GM10266 (cell line): ENCODE data around the gene EIF4G1.

Experiments used
- DNase-seq: peaks from one replicate; pipeline ENCODE4 v3.0.0; 2012; ENCODE audit errors: extremely low spot score
- CTCF ChIP-seq: IDR thresholded peaks from 2 replicates; pipeline ENCODE4 v1.5.1; 2012; ENCODE audit warnings: mild to moderate bottlenecking, low read depth; ENCODE audit not compliant: control insufficient read depth, insufficient read depth; ENCODE audit errors: missing control alignments

EIF4G1 gene

GRCh38 chr3:184283681-184284080, 30.7 kb upstream of the EIF4G1 start:
- no peak for TF ChIP-seq CTCF
- DNase-seq, result no peak

- DNase-seq, result peak; percentile 68
- peak; percentile 54 for TF ChIP-seq CTCF
Measured at GRCh38 chr3:184284696-184285095, 29.7 kb upstream of the EIF4G1 start.

GRCh38 chr3:184289426-184289938, 24.9 kb upstream of the EIF4G1 start:
- peak; percentile 60 for TF ChIP-seq CTCF
- DNase-seq, result peak; percentile 87

DNA sequence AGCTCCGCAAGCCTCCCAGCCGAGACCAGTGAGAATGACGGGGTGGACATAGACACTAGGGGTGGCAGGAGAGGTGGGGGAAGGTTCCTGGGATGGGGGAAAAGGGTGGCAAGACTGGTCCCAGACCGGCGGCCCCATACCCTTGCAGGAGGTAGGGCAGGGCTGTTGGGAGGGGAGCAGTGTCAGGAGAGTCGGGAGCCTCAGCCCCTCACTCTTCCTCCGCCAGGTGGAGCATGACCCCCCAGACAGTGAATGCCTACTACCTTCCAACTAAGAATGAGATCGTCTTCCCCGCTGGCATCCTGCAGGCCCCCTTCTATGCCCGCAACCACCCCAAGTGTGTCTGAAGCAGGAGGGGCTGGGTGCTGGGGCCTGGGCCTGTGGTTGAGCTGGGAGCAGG, 24.1 kb upstream of the EIF4G1 start:
- DNase-seq, result no peak
- no peak for TF ChIP-seq CTCF

DNA sequence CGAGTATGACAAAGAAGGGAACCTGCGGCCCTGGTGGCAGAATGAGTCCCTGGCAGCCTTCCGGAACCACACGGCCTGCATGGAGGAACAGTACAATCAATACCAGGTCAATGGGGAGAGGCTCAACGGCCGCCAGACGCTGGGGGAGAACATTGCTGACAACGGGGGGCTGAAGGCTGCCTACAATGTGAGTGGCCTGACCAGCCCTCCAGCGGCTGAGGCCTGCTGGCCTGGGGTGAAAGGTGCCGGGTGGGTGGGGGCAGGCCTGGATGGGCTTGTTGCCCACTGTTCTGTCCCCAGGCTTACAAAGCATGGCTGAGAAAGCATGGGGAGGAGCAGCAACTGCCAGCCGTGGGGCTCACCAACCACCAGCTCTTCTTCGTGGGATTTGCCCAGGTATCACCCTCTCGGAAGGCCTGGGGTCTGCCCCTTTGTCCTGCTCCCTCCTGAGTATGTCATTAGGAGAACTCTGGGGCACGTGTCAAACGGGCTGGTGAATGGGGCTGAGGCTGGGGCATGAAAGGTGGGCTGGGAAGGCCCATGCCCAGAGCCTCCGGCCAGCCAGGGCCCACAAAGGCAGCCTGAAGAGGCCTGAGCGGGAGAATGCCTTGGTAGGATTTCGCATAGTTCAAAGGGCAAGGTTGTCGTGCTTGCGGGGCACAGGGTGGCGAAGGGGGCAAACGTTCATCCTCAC, 23.2 kb upstream of the EIF4G1 start:
- TF ChIP-seq CTCF, result no peak
- DNase-seq, result no peak

- no peak for TF ChIP-seq CTCF
- no peak for DNase-seq
Measured at GRCh38 chr3:184291738-184292445, 22.5 kb upstream of the EIF4G1 start.

GRCh38 chr3:184295771-184296170, 18.6 kb upstream of the EIF4G1 start:
- no peak for TF ChIP-seq CTCF
- no peak for DNase-seq
